ENCODE measurements around the gene FOXD2.

The FOXD2 gene

DNA sequence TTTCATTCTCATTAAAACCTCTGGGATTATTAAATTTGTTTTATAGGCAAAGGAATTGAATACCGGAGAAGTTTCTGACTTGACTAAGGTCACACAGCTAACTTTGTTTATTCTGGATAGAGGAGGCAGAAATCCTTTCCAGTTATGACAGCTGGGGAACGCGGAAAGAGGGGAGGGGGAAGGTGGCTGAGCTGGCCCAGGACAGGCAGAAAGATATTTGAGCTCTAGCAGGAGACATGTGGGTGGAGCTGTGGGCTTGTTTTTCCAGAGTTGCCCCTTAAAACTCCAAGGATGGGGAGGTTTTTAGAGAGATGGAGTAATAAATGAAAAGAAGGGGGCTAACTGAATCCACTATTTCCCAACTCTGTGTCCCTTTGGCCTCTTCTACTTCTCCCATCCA lies 27.8 kb downstream of the FOXD2 start:
- H3K4me3 ChIP-seq (ENCODE audit: low read length, poor library complexity, severe bottlenecking), result no peak overlapping the region

GRCh38 chr1:47468709-47469389 lies 31.0 kb downstream of the FOXD2 start:
- Histone ChIP-seq H4K20me1 (ENCODE audit: insufficient read depth, low read length, poor library complexity, severe bottlenecking) (no peaks in the 10 kb centered on the region), H3K9me2 (replicated peaks; ENCODE audit: low read depth, low read length) (no peaks in the 10 kb centered on the region), H2AFZ (ENCODE audit: low read length) (no peak overlapping the region), H3K4me2 (ENCODE audit: low read depth, low read length, poor library complexity, severe bottlenecking) (no peak overlapping the region), H3F3A (ENCODE audit: low read depth) (no peaks in the 10 kb centered on the region), H3K4me1 (ENCODE audit: insufficient read depth, low read length, poor library complexity, severe bottlenecking) (no peaks in the 10 kb centered on the region), H3K9ac (ENCODE audit: low read depth, low read length, poor library complexity, severe bottlenecking) (no peak overlapping the region), H3K9me3 (ENCODE audit: insufficient read depth, low read depth, low read length) (no peaks in the 10 kb centered on the region), H3K27me3 (ENCODE audit: insufficient read depth, low read length, poor library complexity, severe bottlenecking) (no peaks in the 10 kb centered on the region), H3K36me3 (ENCODE audit: insufficient read depth, low read length) (no peaks in the 10 kb centered on the region), H3K4me3 (ENCODE audit: low read length, poor library complexity, severe bottlenecking) (no peak overlapping the region), H3K79me2 (ENCODE audit: insufficient read depth, low read length) (no peaks in the 10 kb centered on the region)
- TF ChIP-seq, protein P1, sequence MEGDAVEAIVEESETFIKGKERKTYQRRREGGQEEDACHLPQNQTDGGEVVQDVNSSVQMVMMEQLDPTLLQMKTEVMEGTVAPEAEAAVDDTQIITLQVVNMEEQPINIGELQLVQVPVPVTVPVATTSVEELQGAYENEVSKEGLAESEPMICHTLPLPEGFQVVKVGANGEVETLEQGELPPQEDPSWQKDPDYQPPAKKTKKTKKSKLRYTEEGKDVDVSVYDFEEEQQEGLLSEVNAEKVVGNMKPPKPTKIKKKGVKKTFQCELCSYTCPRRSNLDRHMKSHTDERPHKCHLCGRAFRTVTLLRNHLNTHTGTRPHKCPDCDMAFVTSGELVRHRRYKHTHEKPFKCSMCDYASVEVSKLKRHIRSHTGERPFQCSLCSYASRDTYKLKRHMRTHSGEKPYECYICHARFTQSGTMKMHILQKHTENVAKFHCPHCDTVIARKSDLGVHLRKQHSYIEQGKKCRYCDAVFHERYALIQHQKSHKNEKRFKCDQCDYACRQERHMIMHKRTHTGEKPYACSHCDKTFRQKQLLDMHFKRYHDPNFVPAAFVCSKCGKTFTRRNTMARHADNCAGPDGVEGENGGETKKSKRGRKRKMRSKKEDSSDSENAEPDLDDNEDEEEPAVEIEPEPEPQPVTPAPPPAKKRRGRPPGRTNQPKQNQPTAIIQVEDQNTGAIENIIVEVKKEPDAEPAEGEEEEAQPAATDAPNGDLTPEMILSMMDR (conservative IDR thresholded peaks at IDR 0.05; ENCODE audit: low read length), result no peak
- no peak for TF ChIP-seq EZH2phosphoT487 (IDR thresholded peaks at IDR 0.05; ENCODE audit: borderline replicate concordance)

More for the DNA sequence above, 27.8 kb downstream of the FOXD2 start:
- H3K9ac ChIP-seq (ENCODE audit: low read depth, low read length, poor library complexity, severe bottlenecking), result no peak overlapping the region
- no peak for TF ChIP-seq EZH2phosphoT487 (IDR thresholded peaks at IDR 0.05; ENCODE audit: borderline replicate concordance)
- TF ChIP-seq, protein P1 (conservative IDR thresholded peaks at IDR 0.05; ENCODE audit: low read length), result no peak
- no peaks in the 10 kb centered on the region for H3K9me2 ChIP-seq (replicated peaks; ENCODE audit: low read depth, low read length)
- no peaks in the 10 kb centered on the region for H3F3A ChIP-seq (ENCODE audit: low read depth)
- no peaks in the 10 kb centered on the region for H3K79me2 ChIP-seq (ENCODE audit: insufficient read depth, low read length)
- H3K27me3 ChIP-seq (ENCODE audit: insufficient read depth, low read length, poor library complexity, severe bottlenecking), result no peaks in the 10 kb centered on the region
- H4K20me1 ChIP-seq (ENCODE audit: insufficient read depth, low read length, poor library complexity, severe bottlenecking), result no peaks in the 10 kb centered on the region
- no peaks in the 10 kb centered on the region for H3K36me3 ChIP-seq (ENCODE audit: insufficient read depth, low read length)
- H3K4me2 ChIP-seq (ENCODE audit: low read depth, low read length, poor library complexity, severe bottlenecking), result no peak overlapping the region
- no peaks in the 10 kb centered on the region for H3K9me3 ChIP-seq (ENCODE audit: insufficient read depth, low read depth, low read length)
- no peak overlapping the region for H2AFZ ChIP-seq (ENCODE audit: low read length)
- no peaks in the 10 kb centered on the region for H3K4me1 ChIP-seq (ENCODE audit: insufficient read depth, low read length, poor library complexity, severe bottlenecking)

DNA sequence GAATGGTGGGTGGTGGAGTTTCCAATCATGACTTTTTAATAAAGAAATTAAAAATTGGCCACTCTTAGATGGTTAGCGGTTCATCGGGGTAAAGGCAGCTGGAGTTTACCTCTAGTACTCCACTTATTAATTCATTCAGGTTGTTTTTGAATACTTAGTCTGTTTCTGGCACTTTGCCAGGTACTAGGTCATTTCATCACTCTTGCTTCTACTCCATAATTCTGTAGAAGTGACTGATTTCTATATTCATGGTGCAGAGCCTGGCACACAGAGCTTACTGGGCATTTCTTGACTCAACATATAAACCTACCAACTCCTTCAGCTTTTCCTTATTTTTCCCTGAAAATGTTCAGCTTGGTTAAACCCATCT lies 31.5 kb downstream of the FOXD2 start:
- TF ChIP-seq, protein P1 (conservative IDR thresholded peaks at IDR 0.05; ENCODE audit: low read length), result no peak
- no peak for TF ChIP-seq EZH2phosphoT487 (IDR thresholded peaks at IDR 0.05; ENCODE audit: borderline replicate concordance)
- H3K36me3 ChIP-seq (ENCODE audit: insufficient read depth, low read length), result no peaks in the 10 kb centered on the region
- no peaks in the 10 kb centered on the region for H3K27me3 ChIP-seq (ENCODE audit: insufficient read depth, low read length, poor library complexity, severe bottlenecking)
- no peaks in the 10 kb centered on the region for H3K79me2 ChIP-seq (ENCODE audit: insufficient read depth, low read length)
- H2AFZ ChIP-seq (ENCODE audit: low read length), result no peak overlapping the region
- H4K20me1 ChIP-seq (ENCODE audit: insufficient read depth, low read length, poor library complexity, severe bottlenecking), result no peaks in the 10 kb centered on the region
- H3K9me2 ChIP-seq (replicated peaks; ENCODE audit: low read depth, low read length), result no peaks in the 10 kb centered on the region
- H3K9me3 ChIP-seq (ENCODE audit: insufficient read depth, low read depth, low read length), result no peaks in the 10 kb centered on the region
- H3K4me2 ChIP-seq (ENCODE audit: low read depth, low read length, poor library complexity, severe bottlenecking), result no peak overlapping the region
- H3F3A ChIP-seq (ENCODE audit: low read depth), result no peaks in the 10 kb centered on the region
- no peak overlapping the region for H3K4me3 ChIP-seq (ENCODE audit: low read length, poor library complexity, severe bottlenecking)
- H3K4me1 ChIP-seq (ENCODE audit: insufficient read depth, low read length, poor library complexity, severe bottlenecking), result no peaks in the 10 kb centered on the region
- no peak overlapping the region for H3K9ac ChIP-seq (ENCODE audit: low read depth, low read length, poor library complexity, severe bottlenecking)
